ENCODE measurements around the gene HYLS1.

DNA sequence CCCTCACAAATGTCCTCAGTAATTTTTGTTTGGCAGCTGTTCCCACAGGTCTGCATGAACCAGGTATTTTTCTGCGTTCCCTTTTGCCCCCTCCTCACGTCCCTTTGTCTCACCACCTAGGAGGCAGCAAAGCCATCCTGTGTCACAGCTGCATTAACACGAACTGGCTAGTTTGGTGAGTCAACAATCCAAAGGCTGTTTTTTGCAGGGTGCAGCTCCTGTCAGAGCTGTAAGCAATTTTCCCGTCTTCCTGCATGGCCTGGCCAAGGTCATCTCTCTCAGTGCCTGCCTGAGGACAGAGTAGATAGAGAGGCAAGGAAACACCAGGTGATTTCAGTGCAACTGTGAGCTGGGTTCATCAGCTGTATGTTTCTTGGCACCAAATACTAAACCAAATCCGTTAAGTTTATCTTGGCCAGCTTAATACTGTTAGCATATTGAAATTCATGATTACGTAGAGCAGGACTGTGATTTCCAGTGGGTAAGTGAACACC, 37.8 kb downstream of the HYLS1 start:
- no peak for TF ChIP-seq POLR2AphosphoS5 (IDR thresholded peaks at IDR 0.05)
- TF ChIP-seq, protein P1, sequence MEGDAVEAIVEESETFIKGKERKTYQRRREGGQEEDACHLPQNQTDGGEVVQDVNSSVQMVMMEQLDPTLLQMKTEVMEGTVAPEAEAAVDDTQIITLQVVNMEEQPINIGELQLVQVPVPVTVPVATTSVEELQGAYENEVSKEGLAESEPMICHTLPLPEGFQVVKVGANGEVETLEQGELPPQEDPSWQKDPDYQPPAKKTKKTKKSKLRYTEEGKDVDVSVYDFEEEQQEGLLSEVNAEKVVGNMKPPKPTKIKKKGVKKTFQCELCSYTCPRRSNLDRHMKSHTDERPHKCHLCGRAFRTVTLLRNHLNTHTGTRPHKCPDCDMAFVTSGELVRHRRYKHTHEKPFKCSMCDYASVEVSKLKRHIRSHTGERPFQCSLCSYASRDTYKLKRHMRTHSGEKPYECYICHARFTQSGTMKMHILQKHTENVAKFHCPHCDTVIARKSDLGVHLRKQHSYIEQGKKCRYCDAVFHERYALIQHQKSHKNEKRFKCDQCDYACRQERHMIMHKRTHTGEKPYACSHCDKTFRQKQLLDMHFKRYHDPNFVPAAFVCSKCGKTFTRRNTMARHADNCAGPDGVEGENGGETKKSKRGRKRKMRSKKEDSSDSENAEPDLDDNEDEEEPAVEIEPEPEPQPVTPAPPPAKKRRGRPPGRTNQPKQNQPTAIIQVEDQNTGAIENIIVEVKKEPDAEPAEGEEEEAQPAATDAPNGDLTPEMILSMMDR (IDR thresholded peaks at IDR 0.05): no peak
